GM18520 (cell line): ENCODE results near the gene DOP1B.
"Not testable (repeated sequence)": the region's sequence is repeated elsewhere in the genome, so short reads cannot be mapped to it uniquely, and the experiment has no call there.

Source experiments
- ATAC-seq: cut with Tn5 transposase; IDR thresholded peaks from one replicate; pipeline ENCODE4 v1.9.1; 2021; ENCODE audit not compliant: unreplicated experiment

DOP1B gene

DNA sequence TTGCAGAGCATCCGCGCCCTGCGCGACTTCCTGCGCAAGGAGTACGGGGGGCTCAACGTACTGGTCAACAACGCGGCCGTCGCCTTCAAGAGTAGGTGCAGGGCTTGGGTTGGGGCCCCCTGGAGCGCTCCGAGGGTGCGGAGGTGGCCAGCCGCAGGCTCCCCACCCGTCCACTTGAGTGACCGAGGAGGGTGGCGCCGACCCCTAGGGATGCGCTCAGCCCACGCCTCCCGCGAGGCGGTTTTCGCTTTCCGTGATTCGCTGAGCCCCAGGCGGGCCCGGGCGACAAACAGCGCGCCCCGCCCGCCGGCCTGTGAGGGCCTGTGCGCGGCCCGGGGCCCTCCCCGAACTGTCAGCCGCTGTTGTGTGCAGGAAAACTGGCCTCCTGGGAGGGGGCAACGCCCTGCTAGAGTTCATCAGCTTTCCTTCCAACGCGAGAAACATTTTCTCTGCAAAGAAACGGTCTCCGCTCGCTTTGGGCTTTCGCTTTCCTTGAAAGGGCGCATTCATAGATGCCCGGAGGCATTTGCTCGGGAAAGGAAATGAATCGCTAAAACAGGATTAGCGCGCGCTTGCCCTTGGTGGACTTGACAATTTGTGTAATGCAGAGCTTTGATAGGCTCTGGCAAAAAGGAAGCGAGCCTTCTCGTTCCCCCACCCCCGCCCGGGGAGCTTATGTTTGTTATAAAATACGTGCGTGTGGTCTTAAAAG lies 21.1 kb upstream of the DOP1B start:
- ATAC-seq = no peak

DNA sequence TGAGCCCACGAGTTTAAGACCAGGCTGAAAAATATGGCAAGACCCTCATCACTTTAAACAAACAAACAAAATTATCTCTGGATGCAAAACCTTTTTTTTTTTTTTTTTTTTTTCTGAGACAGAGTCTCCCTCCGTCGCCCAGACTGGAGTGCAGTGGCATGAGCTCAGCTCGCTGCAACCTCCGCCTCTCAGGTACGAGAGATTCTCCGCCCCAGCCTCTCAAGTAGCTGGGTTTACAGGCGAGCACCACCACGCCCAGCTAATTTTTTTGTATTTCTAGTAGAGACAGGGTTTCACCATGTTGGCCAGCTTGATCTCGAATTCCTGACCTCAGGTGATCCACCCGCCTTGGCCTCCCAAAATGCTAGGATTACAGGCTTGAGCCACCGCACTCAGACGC lies 16.8 kb upstream of the DOP1B start:
- not testable (repeated sequence) for ATAC-seq

GRCh38 chr21:36141513-36141925 lies 15.1 kb upstream of the DOP1B start:
- ATAC-seq = peak; percentile 68

- not testable (repeated sequence) for ATAC-seq
These were observed 12.4 kb upstream of the DOP1B start for GRCh38 chr21:36144233-36144632.

DNA sequence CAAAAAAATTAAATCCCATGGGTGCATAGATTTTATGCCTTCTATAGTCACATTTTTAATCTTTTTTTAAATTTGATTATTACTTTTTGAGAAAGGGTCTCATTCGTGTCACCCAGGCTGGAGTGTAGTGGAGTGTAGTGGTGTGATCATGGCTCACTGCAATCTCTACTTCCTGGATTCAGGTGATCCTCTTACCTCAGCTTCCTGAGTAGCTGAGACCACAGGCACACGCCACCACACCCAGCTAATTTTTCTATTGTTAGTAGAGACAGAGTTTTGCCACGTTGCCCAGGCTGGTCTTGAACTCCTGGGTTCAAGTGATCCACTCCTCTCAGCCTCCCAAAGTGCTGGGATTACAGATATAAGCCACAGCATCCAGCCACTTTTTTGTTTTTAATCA lies 11.4 kb upstream of the DOP1B start:
- no peak for ATAC-seq

DNA sequence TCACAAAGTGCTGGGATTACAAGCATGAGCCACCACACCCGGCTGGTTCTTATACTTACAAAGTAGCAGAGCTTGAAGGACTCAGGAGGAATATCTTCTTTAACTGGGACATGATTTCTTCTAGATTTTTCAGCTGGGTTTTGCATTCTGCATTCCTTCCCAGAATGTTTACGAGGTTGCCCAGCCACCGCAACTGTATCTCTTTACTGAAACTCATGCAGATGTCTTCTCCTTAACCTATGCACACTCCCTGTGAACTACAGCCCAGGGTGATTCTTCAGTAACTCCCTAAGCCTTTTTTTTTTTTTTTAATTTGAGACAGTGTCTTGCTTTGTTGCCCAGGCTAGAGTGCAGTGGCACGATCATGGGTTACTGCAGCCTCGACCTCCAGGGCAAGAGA lies 8.7 kb upstream of the DOP1B start:
- no peak for ATAC-seq

DNA sequence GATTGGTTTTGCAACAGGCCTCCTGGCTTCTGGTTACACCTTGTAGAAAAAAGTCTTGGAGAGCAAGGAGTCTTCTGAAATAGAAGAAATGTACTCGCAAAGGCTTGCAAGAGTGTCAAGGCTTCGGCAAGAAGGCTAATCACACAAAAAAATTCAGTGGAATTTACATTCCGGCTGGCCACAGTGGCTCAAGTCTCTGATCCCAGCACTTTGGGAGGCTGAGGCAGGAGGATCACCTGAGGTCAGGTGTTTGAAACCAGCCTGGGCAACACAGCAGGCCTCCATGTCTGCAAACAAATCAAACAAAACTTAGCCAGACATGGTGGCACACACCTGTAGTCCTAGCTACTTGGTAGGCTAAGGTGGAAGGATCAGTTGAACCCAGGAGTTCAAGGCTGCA lies 7.7 kb upstream of the DOP1B start:
- ATAC-seq = no peak

DNA sequence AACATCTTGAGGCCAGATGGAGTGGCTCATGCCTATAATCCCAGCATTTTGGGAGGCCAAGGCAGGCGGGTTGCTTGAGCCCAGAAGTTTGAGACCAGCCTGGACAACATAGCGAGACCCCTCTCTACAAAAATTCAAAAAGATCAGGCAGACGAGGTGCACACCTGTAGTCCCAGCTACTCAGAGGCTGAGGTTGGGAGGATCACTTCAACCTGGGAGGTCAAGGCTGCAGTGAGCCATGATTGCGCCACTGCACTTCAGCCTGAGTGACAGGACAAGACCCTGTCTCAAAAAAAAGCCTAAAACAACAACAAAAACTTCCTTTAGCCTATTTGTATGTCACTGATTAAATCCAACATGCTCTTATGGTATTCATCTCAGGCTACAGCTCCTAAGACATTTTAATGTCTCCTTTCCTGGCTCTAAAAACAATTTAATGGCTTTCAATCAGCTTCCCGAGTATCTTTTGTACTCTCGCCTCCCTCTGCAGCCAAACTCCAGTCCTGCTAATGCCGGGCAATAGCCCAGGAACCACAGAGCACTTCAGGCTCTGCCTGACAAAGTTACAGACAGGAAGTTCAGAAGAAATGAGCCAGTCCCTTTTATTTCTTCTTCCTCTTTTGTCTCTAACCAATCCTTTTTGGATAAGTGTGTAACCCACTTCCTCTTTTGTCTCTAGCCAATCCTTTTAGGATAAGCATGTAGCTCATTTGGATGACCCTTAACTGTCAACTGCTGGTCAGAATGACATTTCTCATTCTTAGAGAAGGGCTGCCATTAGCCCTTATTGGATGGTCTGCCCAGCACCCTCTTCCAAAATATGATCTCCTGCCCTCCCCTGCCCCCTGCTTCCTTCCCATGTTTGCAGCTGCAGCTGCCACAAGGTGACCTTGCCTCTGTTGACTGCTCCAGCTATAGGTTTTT lies 6.6 kb upstream of the DOP1B start:
- no peak for ATAC-seq

GRCh38 chr21:36155603-36156338 lies 853 bp upstream of the DOP1B start:
- no peak for ATAC-seq

- ATAC-seq = peak; percentile 72
These were observed 247 bp upstream of the DOP1B start for GRCh38 chr21:36156339-36156814.

DNA sequence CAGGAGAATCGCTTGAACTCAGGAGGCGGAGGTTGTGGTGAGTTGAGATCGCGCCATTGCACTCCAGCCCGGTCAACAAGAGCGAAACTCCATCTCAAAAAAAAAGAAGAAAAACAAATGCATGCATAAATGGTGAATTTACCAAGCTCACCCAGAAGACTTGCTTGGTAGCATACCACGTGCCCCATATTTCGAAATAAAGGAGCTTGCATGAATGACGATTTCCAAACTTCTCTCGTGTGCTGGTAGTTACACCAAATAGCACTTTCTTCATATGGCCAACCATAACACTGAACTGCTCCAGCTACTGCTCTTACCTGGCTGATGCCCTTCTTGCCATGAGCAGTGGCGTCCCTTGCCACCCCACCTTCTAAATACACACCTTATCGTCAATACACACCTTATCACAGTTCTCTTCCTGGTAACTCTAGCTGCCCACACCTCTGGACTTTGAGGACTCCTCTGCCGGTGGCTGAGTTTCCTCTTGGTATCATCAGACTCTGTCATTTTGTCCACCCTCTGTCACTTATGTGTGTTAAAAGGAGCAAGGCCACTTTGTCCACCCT lies 2.8 kb downstream of the DOP1B start:
- no peak for ATAC-seq

DNA sequence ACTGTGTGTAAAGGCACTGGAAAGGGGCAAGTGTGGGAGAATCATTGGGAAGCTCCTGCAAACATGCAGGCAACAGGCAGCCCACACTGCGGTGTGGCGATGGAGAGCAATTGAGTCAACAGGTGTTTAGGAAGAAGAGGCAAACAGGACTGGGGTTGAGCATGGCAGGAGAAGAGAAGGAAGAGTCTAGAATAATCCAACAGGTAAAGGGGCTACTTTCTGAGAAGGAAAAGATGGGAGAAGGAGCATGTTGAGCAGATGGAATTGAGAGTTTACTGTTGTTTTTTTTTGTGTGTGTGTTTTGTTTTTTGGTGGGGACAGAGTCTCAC lies 4.2 kb downstream of the DOP1B start:
- no peak for ATAC-seq

GRCh38 chr21:36162631-36163030 lies 6.0 kb downstream of the DOP1B start:
- ATAC-seq = no peak

- no peak for ATAC-seq
These were observed 7.4 kb downstream of the DOP1B start for GRCh38 chr21:36163750-36164741.

DNA sequence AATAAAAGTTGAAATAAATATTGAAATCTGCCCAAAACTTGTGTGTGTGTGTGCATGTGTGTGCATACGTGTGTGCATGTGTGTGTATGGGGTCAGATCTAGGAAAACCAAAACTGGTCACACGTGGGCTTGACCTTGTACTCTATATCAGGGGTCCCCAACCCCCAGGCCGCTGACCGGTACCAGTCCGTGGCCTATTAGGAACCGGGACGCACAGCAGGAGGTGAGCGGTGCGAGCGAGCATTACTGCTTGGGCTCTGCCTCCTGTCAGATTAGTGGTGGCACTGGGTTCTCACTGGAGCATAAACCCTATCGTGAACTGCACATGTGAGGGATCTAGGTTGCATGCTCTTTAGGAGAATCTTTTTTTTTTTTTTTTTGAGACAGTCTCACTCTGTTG lies 8.7 kb downstream of the DOP1B start:
- no peak for ATAC-seq

GRCh38 chr21:36166705-36167104 lies 10.1 kb downstream of the DOP1B start:
- ATAC-seq = no peak

GRCh38 chr21:36167541-36167940 lies 10.9 kb downstream of the DOP1B start:
- ATAC-seq = no peak

GRCh38 chr21:36169470-36170128 lies 13.0 kb downstream of the DOP1B start:
- ATAC-seq = no peak

GRCh38 chr21:36170823-36171222 lies 14.2 kb downstream of the DOP1B start:
- no peak for ATAC-seq
